Uterus (tissue), 4 donors: Measurements from ENCODE around the gene EMC6. TPM values are rescaled to one million over a fixed set of nuclear protein-coding genes. Genes with fewer than 3 reads are reported as not detected.

Experiments used
- DNase-seq, 2 donors: peaks; one replicate each; pipeline ENCODE4 v3.0.0-alpha.2; 2019 to 2020
- H3K27ac ChIP-seq, 2 donors: fragments of 200-600 bp; sonication (generic); 1 replicate in 1 of 2; 2 replicates in 1 of 2; pipeline ENCODE4 v1.5.1; 2016 to 2018
- H3K27me3 ChIP-seq, 2 donors: fragments of 200-600 bp; sonication (generic); one replicate each; pipeline ENCODE4 v1.5.1; 2018 to 2019; ENCODE audit warnings: control low read depth in 1 of 2
- H3K36me3 ChIP-seq, 2 donors: fragments of 200-600 bp; sonication (generic); one replicate each; pipeline ENCODE4 v1.5.1; 2019; ENCODE audit warnings: control low read depth in 1 of 2
- H3K4me1 ChIP-seq, 2 donors: fragments of 200-600 bp; sonication (generic); one replicate each; pipeline ENCODE4 v1.5.1; 2018 to 2019; ENCODE audit warnings: control low read depth in 1 of 2
- H3K4me3 ChIP-seq, 2 donors: fragments of 200-600 bp; sonication (generic); 1 replicate in 1 of 2; 2 replicates in 1 of 2; pipeline ENCODE4 v1.5.1; 2018 to 2019; ENCODE audit warnings: mild to moderate bottlenecking in 1 of 2
- H3K9me3 ChIP-seq, 2 donors: fragments of 200-600 bp; sonication (generic); one replicate each; pipeline ENCODE4 v1.5.1; 2019; ENCODE audit warnings: control low read depth in 1 of 2
- POLR2A ChIP-seq, 2 donors: fragments of 450-650 bp; IDR thresholded peaks; one replicate each; pipeline ENCODE4 v1.6.1; 2016; ENCODE audit warnings: antibody characterized with exemption in 2 of 2, mild to moderate bottlenecking in 1 of 2, moderate library complexity in 1 of 2
- intact Hi-C: fragments of 100-400 bp; cut with DNase I; formaldehyde crosslinking; loops from one replicate; pipeline ENCODE4 v1.15.1; 2023; ENCODE audit warnings: low total_unique reads
- total RNA-seq, 4 donors: library from RNA; depleted of rRNA in 3 of 4; stranded (reverse); fragments of >200 nt in 3 of 4; gene quantifications; one replicate each; pipeline versions ENCODE4 v1.1.0 to v1.2.4, GENCODE V29; 2014 to 2023
- TF ChIP-seq, protein P1 (sequence below), 4 experiments: fragments of 200-600 bp in 2 of 4; fragments of 450-650 bp in 2 of 4; sonication (generic) in 2 of 4; IDR thresholded peaks; one replicate each; pipeline ENCODE4 v1.5.1; 2016 to 2019; ENCODE audit warnings: antibody characterized with exemption in 4 of 4, mild to moderate bottlenecking in 2 of 4, moderate library complexity in 1 of 4
- donor health status: DM: yes; HTN: yes; CAD: no.

Gene EMC6
- total RNA-seq, 4 donors from 2014 or later, result 7.1 to 34.7 (median 22.7) TPM

DNA sequence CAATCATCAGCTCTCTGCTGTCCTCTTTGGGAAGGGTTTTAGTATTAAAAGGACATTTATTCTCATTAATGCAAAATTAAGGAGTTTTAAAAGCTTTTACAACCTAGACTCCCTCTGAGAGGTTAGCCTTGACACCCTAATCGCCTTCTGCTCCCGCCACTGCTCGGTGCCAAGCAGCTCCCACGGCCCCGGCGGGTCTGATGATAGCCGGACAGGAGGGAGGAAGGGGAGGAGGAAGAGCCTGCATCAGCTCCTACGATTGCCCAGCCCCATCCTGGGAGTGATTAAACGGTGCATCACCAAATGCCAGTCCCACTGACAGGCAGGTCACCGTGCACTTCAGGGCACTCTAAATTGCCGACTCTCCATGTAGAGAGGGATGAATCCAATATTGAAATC is 40.8 kb upstream of the EMC6 start:
- Histone ChIP-seq H3K27ac (no peak overlapping the region), H3K9me3 (no peaks in the 10 kb centered on the region), H3K4me3 (no peak overlapping the region), H3K36me3 (no peaks in the 10 kb centered on the region), H3K4me1 (no peaks in the 10 kb centered on the region), H3K27me3 (no peaks in the 10 kb centered on the region)
- no peak for DNase-seq
- TF ChIP-seq, protein P1, sequence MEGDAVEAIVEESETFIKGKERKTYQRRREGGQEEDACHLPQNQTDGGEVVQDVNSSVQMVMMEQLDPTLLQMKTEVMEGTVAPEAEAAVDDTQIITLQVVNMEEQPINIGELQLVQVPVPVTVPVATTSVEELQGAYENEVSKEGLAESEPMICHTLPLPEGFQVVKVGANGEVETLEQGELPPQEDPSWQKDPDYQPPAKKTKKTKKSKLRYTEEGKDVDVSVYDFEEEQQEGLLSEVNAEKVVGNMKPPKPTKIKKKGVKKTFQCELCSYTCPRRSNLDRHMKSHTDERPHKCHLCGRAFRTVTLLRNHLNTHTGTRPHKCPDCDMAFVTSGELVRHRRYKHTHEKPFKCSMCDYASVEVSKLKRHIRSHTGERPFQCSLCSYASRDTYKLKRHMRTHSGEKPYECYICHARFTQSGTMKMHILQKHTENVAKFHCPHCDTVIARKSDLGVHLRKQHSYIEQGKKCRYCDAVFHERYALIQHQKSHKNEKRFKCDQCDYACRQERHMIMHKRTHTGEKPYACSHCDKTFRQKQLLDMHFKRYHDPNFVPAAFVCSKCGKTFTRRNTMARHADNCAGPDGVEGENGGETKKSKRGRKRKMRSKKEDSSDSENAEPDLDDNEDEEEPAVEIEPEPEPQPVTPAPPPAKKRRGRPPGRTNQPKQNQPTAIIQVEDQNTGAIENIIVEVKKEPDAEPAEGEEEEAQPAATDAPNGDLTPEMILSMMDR (IDR thresholded peaks at IDR 0.05), result no peak
- TF ChIP-seq POLR2A (IDR thresholded peaks at IDR 0.05), result no peak
- intact Hi-C loops, result no loop called here

DNA sequence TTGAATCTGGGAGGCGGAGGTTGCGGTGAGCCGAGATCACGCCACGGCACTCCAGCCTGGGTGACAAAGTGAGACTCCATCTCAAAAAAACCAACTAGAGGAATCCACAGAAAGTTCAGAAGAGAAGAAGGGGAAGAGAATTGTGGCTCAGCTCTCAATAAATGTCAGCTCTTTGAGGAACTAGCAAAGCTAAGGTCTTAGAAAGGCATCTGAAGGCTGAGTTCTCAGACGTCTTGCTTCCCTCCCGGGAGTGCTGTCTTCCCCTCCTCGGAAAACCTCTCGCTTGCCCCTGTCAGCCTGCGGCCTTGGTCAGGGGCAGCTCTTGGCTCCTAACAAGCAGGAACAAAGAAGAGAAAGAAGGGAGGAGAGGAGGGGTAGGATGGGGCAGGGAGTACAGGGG is 37.8 kb upstream of the EMC6 start:
- H3K4me1 ChIP-seq, result no peaks in the 10 kb centered on the region
- no peaks in the 10 kb centered on the region for H3K9me3 ChIP-seq
- DNase-seq, result no peak
- H3K4me3 ChIP-seq, result no peak overlapping the region
- intact Hi-C loops, result no loop called here
- no peaks in the 10 kb centered on the region for H3K27me3 ChIP-seq
- no peaks in the 10 kb centered on the region for H3K36me3 ChIP-seq
- H3K27ac ChIP-seq, result no peak overlapping the region
- TF ChIP-seq, protein P1 (IDR thresholded peaks at IDR 0.05), result no peak
- no peak for TF ChIP-seq POLR2A (IDR thresholded peaks at IDR 0.05)

DNA sequence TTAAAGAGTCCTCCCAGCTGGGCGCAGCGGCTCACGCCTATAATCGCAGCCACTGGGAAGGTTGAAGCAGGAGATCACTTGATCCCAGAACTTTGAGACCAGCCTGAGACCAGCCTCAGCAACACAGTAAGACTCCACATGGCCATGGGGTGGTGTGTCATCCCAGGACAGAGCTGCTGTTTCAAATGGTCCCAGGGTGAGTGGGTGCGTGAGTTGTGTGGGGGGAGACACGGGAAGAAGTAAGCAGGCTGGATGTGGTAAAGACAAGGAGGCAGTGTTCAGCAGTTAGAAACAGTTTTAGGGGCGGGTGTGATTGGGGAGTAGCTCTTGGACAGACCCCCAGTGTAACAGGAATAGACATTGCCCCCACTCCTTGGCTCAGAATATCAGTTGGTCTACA is 36.3 kb upstream of the EMC6 start:
- DNase-seq, result no peak
- intact Hi-C loops, result no loop called here
- Histone ChIP-seq H3K27me3 (no peaks in the 10 kb centered on the region), H3K4me1 (no peaks in the 10 kb centered on the region), H3K9me3 (no peaks in the 10 kb centered on the region), H3K27ac (no peak overlapping the region), H3K36me3 (no peaks in the 10 kb centered on the region), H3K4me3 (no peak overlapping the region)
- TF ChIP-seq, protein P1 (IDR thresholded peaks at IDR 0.05), result no peak
- no peak for TF ChIP-seq POLR2A (IDR thresholded peaks at IDR 0.05)

DNA sequence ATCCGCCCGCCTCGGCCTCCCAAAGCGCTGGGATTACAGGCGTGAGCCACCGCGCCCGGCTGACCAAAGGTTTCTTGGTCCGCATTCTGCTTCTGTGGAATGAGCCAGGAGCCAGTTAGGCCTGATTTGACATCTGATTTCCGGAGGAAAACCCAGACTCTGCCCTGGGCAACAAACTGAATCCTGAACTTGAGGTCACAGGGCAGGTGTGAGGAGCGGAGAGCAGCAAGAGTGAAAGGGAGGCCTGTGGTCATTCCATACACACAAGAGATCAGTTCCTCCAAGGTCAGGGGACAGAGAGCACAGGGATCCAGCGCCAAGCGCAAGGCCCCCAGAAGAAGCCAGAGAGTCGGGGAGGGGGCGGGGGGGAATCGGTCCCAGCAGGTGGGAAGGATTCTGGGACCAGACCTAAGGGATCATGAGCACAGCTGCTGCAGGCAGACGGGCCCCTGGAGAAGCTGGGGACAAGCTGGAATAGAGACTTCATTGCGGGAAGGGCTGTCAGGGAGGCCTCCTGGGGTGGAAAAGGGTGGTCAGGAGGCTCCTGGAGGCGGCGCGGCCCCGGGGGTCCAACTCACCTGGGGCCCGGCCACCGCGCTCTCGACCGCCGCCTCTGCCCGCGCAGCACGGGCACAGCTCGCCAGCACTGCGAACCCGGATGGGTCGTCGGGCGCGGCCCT is 33.0 kb upstream of the EMC6 start:
- Histone ChIP-seq H3K27ac (peak overlapping the region; percentile 53 to 96), H3K36me3 (no peaks in the 10 kb centered on the region), H3K27me3 (no peaks in the 10 kb centered on the region), H3K4me3 (peak overlapping the region; percentile 73 to 85), H3K9me3 (no peaks in the 10 kb centered on the region), H3K4me1 (no peaks in the 10 kb centered on the region)
- DNase-seq, result no peak
- intact Hi-C loops, result no loop called here
- no peak for TF ChIP-seq POLR2A (IDR thresholded peaks at IDR 0.05)
- TF ChIP-seq, protein P1 (IDR thresholded peaks at IDR 0.05), result no peak

DNA sequence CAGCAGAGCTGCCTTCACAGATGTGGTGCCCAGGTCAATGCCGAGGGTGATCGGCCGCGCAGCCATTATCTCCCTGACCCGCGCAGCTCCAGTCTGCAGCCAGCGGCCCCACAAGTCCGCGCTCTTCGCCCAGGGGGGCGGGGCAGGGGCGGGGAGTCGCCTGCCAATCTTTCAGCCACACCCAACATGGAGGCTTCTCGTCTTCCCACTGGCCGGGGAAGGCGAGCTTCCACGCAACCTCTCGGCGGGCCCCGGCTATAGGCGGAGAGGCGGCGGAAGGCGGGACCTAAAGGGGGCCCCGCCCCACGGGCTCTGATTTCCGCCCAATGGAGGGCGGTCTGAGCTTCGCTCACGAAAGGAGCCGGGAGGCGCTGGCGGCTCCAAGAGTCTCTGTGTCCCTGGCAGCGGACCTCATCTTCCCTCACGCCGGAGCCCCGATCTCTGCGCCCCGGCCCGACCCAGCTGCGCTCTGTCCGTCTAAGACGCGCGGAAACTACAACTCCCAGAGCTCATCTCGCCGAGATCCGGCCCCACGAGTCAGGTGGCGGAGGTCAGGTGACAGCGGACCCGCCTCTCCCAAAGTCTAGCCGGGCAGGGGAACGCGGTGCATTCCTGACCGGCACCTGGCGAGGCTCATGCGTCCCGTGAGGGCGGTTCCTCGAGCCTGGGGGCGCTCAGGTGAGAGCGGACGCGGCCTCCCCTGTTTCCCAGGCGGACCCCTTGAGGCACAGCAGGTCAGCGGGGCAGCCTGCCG is 32.3 kb upstream of the EMC6 start, which contains the start of the genes CTNS and SHPK:
TSS of gene CTNS (plus strand) at position 607 of the 754 bp plus-strand sequence. CDS start 3,447 bp downstream, outside the sequence.
TSS of gene SHPK (minus strand) at position 97 of the 754 bp plus-strand sequence. CDS start at position 66, 31 bp downstream.
- Histone ChIP-seq H3K27ac (peak within 1 kb of the TSS; percentile 95 to 96), H3K9me3 (no peaks in the 10 kb centered on the region), H3K36me3 (no peaks in the 10 kb centered on the region), H3K4me1 (no peaks in the 10 kb centered on the region), H3K27me3 (no peaks in the 10 kb centered on the region), H3K4me3 (peak within 1 kb of the TSS; percentile 73 to 85)
- peak; percentile 96 to 97 for DNase-seq
- TF ChIP-seq, protein P1 (IDR thresholded peaks at IDR 0.05), result no peak
- TF ChIP-seq POLR2A (IDR thresholded peaks at IDR 0.05), result peak; percentile 38 to 63
- intact Hi-C loops, result no loop called here
